HG02943 (cell line): ENCODE measurements around the gene HEYL.
"Not testable (repeated sequence)": the region's sequence is repeated elsewhere in the genome, so short reads cannot be mapped to it uniquely, and the experiment has no call there.

Experiments
- ATAC-seq: cut with Tn5 transposase; IDR thresholded peaks from one replicate; pipeline ENCODE4 v1.9.1; 2021; ENCODE audit warnings: mild to moderate bottlenecking, low read depth, moderate library complexity; ENCODE audit not compliant: unreplicated experiment

Gene HEYL

DNA sequence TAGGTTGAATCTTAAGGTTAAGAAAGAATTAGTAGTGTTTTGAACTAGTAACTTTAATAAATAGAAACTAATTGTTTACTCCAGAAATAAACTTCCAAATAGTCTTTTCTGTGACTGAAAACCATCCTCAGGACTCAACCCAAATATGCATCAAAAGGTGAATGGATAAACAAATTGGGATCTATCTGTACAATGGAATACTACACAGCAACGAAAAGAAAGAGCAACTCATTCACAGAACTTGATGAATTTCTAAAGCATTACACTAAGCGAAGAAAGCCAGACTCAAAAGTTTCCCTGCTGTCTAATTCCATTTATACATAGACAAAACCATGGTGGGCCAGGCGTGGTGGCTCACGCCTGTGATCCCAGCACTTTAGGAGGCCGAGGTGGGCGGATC is 25.0 kb downstream of the HEYL start:
- ATAC-seq, result no peak

- no peak for ATAC-seq
These were observed 26.2 kb downstream of the HEYL start for GRCh38 chr1:39613250-39613649.

GRCh38 chr1:39609618-39610331 is 29.7 kb downstream of the HEYL start:
- ATAC-seq, result no peak

GRCh38 chr1:39608921-39609320 is 30.5 kb downstream of the HEYL start:
- no peak for ATAC-seq

- ATAC-seq, result not testable (repeated sequence)
These were observed 35.8 kb downstream of the HEYL start for GRCh38 chr1:39603677-39604076.

- ATAC-seq, result not testable (repeated sequence)
These were observed 37.7 kb downstream of the HEYL start for GRCh38 chr1:39601667-39602255.

- no peak for ATAC-seq
These were observed 43.3 kb downstream of the HEYL start for GRCh38 chr1:39596163-39596562.

- no peak for ATAC-seq
These were observed 46.1 kb downstream of the HEYL start for GRCh38 chr1:39593386-39593785.

DNA sequence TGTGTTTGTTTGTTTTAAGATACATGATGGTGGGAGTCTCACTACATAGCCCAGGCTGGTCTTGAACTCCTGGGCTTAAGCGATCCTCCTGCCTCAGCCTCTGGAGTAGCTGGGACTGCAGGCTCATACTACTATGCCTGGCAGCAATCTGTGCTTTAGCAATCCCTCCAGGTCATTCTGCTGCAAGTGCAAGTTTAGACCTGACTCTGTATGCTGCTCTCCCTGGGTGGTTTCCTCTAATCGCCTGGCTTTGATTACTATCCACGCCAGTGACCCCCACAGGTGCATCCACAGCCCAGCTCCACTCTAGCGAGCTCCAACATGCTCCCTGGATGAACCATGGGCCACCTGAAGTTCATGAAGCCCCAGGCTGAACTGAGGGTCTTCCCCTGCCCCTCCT is 47.4 kb downstream of the HEYL start:
- ATAC-seq, result no peak

- no peak for ATAC-seq
These were observed 48.9 kb downstream of the HEYL start for GRCh38 chr1:39590546-39590945.

DNA sequence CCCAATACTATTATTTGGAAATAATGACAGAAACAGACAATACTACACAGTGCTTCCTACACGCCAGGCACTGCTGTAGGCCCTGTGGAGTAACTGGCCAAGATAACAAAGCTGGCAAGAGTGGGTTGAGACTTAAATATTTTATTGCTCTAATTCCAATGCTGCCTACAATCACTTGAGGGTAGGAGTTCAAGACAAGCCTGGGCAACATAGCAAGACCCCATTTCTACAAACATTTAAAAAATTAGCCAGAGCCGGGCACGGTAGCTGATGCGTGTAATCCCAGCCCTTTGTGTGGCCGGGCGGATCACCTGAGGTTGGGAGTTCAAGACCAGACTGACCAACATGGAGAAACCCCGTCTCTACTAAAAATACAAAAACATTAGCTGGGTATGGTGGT is 53.5 kb downstream of the HEYL start:
- ATAC-seq, result no peak

- no peak for ATAC-seq
These were observed 63.3 kb downstream of the HEYL start for GRCh38 chr1:39576016-39576657.

DNA sequence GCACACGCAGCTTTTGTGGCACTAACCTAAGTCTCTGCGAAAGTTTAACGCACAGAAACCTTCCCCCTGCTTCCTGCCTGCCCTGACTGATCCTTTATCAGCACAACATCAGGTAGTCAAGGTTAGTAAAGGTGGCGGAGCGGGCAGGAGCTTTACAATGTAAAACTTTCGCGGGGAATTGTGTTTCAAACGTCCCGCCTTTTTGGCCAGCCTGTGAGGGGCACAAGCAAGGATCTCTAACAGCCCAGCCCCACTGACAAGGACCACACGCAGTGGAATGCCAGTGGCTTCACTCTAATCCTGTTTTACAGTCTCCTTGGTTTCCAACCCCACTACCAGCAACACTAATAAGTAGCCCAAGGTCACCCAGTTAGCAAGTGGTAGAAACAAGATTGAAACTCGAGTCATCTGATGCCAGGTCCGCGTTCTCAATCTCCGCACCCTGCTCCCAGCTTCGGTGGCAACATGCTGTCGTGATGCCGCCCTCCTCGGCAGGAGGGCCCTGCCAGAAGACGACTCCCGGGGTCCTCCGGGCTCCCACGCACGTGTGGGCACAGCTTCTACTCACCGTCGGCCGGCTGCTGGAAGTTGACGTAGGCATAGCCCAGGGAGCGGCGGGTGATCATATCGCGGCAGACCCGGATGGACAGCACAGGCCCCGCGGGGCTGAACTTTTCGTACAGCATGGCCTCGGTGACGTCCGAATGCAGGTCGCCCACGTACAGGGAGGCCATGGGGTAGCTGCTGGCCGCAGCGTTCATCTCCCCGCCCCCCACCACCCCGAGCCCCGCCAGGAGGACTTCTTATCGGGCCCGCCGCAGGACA is 64.0 kb downstream of the HEYL start:
- no peak for ATAC-seq

DNA sequence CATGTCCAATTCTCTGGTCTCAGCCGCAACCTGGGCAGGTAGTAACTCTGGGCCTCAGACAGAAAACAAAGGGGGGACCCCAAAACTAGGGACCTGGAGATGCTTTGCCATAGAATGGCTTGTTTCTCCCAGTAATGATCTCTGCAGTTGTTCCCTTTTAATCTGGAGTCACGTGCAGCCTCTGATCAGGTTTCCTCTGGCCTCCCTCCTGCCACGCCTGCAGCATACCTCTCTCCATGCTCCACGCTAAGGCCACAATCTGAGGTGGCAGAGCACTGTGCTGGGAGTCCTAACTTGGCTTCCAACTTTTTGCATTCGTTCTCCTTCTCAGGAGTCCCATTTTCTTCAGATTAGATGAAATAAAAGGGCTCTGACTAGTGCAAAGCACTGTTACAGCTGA is 64.8 kb downstream of the HEYL start:
- no peak for ATAC-seq
